HG02610 (cell line): ENCODE results near the gene ATP1B4.

Experiments
- ATAC-seq: cut with Tn5 transposase; IDR thresholded peaks from one replicate; pipeline ENCODE4 v1.9.1; 2021; ENCODE audit warnings: mild to moderate bottlenecking, moderate library complexity; ENCODE audit not compliant: unreplicated experiment

Gene ATP1B4

DNA sequence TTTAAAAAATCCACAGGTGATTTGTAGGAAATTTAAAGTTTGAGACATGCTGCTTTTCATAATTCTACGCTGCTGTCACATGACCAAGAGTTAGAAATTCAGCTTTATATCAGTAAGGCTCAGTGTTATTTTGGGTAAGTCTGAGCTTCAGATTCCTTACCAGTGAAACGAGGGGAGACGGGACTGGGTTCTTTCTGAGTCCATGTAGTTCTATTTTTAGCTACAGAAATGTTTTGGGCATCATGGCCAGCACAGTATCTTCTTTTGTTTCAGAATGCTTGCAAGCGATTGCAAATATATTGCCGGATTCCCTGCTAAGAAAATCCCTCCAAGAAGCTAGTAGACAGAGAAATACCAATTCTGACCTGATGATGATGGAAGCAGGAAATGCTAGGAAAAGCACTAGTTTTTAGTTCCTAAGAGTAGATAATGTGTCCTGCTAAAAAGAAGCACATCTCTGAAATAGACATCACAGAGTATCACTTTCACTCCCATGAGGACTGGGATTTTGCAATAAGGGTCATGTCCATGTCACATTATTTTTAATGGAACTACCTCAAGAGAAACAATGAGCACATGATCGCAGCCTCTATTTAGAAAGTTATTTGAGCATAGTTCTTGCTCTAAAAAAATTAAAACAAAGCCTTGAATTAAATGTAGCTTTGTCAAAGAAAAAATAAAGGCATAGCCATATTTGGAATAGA, 10.9 kb downstream of the ATP1B4 start:
- ATAC-seq = no peak

DNA sequence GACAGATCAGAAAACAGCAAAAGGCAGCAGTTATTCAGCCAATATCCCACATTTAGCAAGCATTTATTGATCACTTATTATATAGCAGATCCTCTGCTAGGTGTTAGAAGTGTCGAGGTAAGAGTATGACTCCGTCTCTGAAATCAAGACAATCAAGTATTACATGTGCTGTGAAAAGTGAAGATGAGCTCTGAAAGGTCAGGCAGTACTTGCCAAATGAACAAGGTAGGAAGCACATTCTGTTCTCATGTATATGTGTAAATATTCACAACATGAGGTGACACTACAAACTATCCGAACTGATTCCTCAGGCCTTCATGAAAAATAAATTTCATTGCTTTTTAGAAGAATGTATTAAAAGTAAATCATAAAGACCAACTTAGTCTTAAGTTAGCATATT, 15.3 kb downstream of the ATP1B4 start:
- ATAC-seq = no peak

GRCh38 chrX:120377715-120378114, 15.8 kb downstream of the ATP1B4 start:
- no peak for ATAC-seq

DNA sequence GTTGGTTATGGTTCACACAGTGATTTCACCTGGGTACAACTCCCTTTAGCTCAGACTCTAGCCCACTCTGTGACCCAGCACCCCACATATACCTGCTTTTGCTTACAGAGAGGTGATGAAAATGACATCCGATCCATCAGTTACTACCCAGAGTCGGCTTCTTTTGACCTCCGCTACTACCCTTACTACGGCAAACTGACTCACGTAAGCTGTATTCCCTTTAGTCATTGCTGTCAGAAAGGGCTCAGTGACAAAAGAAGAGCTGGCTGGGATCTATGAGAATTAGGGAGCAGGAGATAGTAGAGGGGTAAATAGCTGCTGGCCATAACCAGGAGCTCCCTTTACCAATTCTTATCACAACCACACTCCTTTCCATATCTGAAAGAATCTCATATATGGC, 16.7 kb downstream of the ATP1B4 start:
- ATAC-seq = no peak

DNA sequence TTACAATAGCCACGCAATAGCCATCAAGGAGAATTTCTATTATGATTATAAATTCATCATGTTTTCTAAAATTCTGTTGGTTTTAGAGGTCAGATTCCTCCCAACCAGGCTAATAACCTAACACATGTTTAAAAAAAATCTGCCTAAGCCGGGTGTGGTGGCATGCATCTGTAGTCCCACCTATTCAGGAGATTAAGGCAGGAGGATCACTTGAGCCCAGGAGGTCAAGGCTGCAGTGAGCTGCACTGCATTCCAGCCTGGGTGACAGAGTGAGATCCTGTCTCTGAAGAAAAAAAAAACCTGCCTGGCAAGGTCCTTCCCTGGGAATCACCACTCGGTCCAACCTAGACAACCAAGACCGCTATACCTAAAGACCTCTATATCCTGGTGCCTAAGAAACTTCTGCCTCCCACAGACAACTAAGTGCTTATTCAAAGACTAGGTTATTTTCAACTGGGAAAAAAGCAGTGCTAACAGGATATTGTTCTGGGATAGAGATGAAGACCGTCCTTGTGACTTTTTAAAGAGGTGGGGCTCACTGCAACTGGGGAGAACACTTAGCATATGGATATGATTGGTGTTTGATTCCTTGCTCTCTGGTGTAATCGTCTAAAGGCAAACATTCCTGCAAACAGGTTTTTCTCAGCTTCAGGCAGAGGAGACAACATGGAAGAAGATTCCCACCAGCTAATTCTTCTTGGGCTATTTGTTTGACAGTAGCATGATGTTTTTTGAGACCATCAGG, 18.2 kb downstream of the ATP1B4 start:
- no peak for ATAC-seq

DNA sequence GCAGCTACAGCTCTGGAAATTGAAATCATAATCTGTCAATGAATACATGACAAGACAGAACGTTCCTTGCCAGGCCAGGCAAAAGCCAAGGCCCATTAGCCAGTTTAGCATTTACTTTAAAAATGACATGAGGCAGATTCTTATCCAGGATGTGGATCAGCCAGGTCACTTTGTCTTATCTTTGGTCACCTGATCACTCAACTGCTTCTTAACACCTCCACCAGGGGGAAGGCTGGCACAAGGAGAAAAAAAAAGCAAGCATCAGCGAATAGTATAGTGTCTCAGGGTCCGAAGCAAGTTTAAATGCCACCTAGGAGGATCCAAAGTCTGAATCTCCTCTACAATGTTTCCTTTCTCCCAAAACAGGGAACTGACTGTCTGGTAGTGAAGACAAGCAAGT, 18.8 kb downstream of the ATP1B4 start:
- ATAC-seq = peak; percentile 41

GRCh38 chrX:120401301-120401700, 39.4 kb downstream of the ATP1B4 start:
- ATAC-seq = no peak

DNA sequence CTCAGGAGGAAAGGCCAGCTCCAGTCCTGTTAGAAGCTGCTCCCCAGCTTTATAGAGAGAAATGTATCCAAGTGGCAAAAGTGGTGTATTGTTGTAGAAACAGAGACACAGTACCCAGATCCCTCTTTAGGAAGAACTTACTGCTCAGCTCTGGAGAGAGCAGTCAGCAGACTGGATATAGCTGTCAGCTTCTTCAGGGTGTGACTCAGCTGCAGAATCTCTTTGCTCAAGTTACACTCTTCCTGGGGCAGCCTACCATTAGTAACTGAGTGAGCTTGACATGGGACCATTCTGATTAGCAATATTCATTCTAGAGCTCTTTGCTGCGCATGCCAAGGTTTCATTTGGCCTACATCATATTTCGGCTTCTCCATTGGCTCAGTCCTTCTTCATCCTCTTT, 40.5 kb downstream of the ATP1B4 start:
- ATAC-seq = no peak

GRCh38 chrX:120406638-120407037, 44.7 kb downstream of the ATP1B4 start:
- ATAC-seq = no peak

GRCh38 chrX:120408168-120408567, 46.3 kb downstream of the ATP1B4 start:
- no peak for ATAC-seq

DNA sequence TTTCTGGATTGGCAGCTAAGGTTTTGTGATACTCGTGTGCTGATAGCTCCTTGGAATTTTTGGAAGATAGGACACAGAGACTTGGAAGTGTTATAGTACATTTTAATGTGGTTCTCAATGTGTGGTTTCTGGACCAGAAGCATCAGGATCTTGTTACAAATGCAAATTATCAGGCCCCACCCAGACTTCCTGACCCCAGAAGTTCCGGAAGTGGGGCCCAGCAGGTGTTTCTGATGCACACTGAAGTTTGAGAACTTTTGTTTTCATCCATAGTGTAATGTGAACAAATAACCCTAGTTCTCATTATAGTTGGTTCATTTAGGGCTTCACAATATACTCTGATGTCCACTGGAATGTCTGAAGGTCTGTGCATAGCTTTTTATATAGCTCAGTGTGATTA, 57.6 kb downstream of the ATP1B4 start:
- no peak for ATAC-seq

DNA sequence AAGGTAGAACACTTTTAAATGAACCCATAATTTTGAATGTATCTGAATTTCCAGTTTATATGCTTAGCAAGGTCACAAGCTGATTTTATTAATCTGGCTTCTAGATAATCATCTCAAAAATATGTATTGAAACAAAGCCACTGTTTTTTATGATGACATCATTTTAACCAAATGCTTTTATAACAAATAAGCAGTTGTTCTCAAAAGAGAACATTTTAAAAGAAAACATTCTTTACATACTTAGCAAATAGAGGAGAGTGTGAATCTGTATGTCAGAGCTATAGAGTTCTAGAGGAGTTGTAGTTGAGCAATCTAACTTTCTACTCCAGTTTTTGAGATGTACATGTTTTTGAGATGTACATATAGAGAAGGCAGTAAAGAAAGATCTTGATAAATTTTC, 64.7 kb downstream of the ATP1B4 start:
- no peak for ATAC-seq

GRCh38 chrX:120428309-120428708, 66.4 kb downstream of the ATP1B4 start:
- ATAC-seq = no peak

DNA sequence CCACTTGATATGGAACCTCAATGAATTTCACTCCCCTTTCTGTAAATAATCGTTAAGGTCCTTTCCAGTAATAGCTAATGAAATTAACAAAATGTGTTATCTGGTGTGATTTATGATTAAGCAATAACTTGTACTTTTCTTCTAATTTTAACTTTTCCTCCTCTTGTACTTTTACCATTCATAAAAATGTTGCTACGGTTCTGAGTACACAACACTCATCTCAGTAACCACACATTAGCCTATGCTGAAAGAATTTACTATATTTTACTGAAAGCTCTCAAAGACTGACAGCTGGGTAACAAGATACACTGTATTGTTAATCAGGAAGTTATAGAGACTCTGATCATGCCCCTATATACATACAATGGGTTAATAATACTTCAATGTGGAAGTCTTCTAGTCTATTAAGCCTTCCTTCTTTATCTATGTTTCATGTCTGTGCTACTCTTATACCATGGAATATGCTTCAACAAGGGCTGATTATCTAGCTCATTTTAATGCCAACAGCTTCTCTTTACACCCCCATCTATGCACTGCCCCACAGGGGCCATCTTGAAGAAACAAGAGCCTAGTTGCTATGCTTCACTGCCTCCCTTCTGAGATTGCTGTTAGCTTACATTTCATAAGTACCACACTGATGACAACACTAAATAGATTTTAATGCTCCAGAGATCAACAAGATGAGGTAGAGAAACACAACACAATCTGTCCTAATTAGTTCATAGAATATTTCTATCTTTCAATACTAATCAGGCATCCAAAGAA, 68.1 kb downstream of the ATP1B4 start:
- ATAC-seq = peak; percentile 59
